ENCODE measurements around the gene PHF21A.

The PHF21A gene

GRCh38 chr11:46107408-46107718 is 13.9 kb downstream of the PHF21A start:
- peaks cover 36% of the 10 kb centered on the region for H4K20me1 ChIP-seq (ENCODE audit: insufficient read depth, low read length, poor library complexity, severe bottlenecking)
- H3K27me3 ChIP-seq (ENCODE audit: insufficient read depth, low read length, poor library complexity, severe bottlenecking) = no peaks in the 10 kb centered on the region
- H3K9ac ChIP-seq (ENCODE audit: low read depth, low read length, poor library complexity, severe bottlenecking) = no peak overlapping the region
- no peak overlapping the region for H2AFZ ChIP-seq (ENCODE audit: low read length)
- H3F3A ChIP-seq (ENCODE audit: low read depth) = no peaks in the 10 kb centered on the region
- peaks cover 90% of the 10 kb centered on the region for H3K79me2 ChIP-seq (ENCODE audit: insufficient read depth, low read length)
- H3K4me2 ChIP-seq (ENCODE audit: low read depth, low read length, poor library complexity, severe bottlenecking) = peak overlapping the region; percentile 33
- H3K9me3 ChIP-seq (ENCODE audit: insufficient read depth, low read depth, low read length) = no peaks in the 10 kb centered on the region
- peaks cover 31% of the 10 kb centered on the region for H3K4me1 ChIP-seq (ENCODE audit: insufficient read depth, low read length, poor library complexity, severe bottlenecking)
- no peak overlapping the region for H3K4me3 ChIP-seq (ENCODE audit: low read length, poor library complexity, severe bottlenecking)
- TF ChIP-seq, protein P1, sequence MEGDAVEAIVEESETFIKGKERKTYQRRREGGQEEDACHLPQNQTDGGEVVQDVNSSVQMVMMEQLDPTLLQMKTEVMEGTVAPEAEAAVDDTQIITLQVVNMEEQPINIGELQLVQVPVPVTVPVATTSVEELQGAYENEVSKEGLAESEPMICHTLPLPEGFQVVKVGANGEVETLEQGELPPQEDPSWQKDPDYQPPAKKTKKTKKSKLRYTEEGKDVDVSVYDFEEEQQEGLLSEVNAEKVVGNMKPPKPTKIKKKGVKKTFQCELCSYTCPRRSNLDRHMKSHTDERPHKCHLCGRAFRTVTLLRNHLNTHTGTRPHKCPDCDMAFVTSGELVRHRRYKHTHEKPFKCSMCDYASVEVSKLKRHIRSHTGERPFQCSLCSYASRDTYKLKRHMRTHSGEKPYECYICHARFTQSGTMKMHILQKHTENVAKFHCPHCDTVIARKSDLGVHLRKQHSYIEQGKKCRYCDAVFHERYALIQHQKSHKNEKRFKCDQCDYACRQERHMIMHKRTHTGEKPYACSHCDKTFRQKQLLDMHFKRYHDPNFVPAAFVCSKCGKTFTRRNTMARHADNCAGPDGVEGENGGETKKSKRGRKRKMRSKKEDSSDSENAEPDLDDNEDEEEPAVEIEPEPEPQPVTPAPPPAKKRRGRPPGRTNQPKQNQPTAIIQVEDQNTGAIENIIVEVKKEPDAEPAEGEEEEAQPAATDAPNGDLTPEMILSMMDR (conservative IDR thresholded peaks at IDR 0.05; ENCODE audit: low read length) = no peak
- TF ChIP-seq EZH2phosphoT487 (IDR thresholded peaks at IDR 0.05; ENCODE audit: borderline replicate concordance) = no peak
- no peaks in the 10 kb centered on the region for H3K36me3 ChIP-seq (ENCODE audit: insufficient read depth, low read length)
- no peaks in the 10 kb centered on the region for H3K9me2 ChIP-seq (replicated peaks; ENCODE audit: low read depth, low read length)

GRCh38 chr11:46106530-46107407 is 14.5 kb downstream of the PHF21A start:
- Histone ChIP-seq H3K4me3 (ENCODE audit: low read length, poor library complexity, severe bottlenecking) (no peak overlapping the region), H3K9me2 (replicated peaks; ENCODE audit: low read depth, low read length) (no peaks in the 10 kb centered on the region), H3K9ac (ENCODE audit: low read depth, low read length, poor library complexity, severe bottlenecking) (no peak overlapping the region), H3K27me3 (ENCODE audit: insufficient read depth, low read length, poor library complexity, severe bottlenecking) (no peaks in the 10 kb centered on the region), H4K20me1 (ENCODE audit: insufficient read depth, low read length, poor library complexity, severe bottlenecking) (peaks cover 33% of the 10 kb centered on the region), H3K36me3 (ENCODE audit: insufficient read depth, low read length) (no peaks in the 10 kb centered on the region), H3K4me2 (ENCODE audit: low read depth, low read length, poor library complexity, severe bottlenecking) (peak overlapping the region; percentile 33), H3K79me2 (ENCODE audit: insufficient read depth, low read length) (peaks cover 90% of the 10 kb centered on the region), H2AFZ (ENCODE audit: low read length) (no peak overlapping the region), H3K4me1 (ENCODE audit: insufficient read depth, low read length, poor library complexity, severe bottlenecking) (peaks cover 31% of the 10 kb centered on the region), H3K9me3 (ENCODE audit: insufficient read depth, low read depth, low read length) (no peaks in the 10 kb centered on the region), H3F3A (ENCODE audit: low read depth) (no peaks in the 10 kb centered on the region)
- TF ChIP-seq, protein P1 (conservative IDR thresholded peaks at IDR 0.05; ENCODE audit: low read length) = no peak
- TF ChIP-seq EZH2phosphoT487 (IDR thresholded peaks at IDR 0.05; ENCODE audit: borderline replicate concordance) = no peak

DNA sequence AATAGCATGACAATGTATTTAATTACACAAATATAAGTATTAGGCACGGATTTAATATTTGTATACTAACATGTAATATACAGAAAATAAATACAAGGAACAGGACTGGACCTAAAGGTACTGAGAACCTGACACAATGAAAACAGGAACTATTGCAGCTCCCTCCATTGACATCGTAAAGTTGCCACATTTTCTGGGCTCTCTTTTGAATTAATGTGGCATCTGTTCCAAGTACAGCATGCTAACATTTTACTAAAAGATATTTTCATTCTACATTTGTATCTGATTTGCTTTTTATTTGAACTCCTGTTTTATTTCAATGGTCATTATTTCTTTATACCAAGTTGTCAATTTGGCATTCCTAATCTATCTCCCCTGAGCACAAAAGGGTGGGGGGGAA is 15.3 kb downstream of the PHF21A start:
- no peaks in the 10 kb centered on the region for H3K36me3 ChIP-seq (ENCODE audit: insufficient read depth, low read length)
- peaks cover 85% of the 10 kb centered on the region for H3K79me2 ChIP-seq (ENCODE audit: insufficient read depth, low read length)
- H4K20me1 ChIP-seq (ENCODE audit: insufficient read depth, low read length, poor library complexity, severe bottlenecking) = peaks cover 29% of the 10 kb centered on the region
- H3K9me3 ChIP-seq (ENCODE audit: insufficient read depth, low read depth, low read length) = no peaks in the 10 kb centered on the region
- peaks cover 34% of the 10 kb centered on the region for H3K4me1 ChIP-seq (ENCODE audit: insufficient read depth, low read length, poor library complexity, severe bottlenecking)
- no peaks in the 10 kb centered on the region for H3F3A ChIP-seq (ENCODE audit: low read depth)
- no peak overlapping the region for H3K4me3 ChIP-seq (ENCODE audit: low read length, poor library complexity, severe bottlenecking)
- H2AFZ ChIP-seq (ENCODE audit: low read length) = no peak overlapping the region
- no peak for TF ChIP-seq EZH2phosphoT487 (IDR thresholded peaks at IDR 0.05; ENCODE audit: borderline replicate concordance)
- TF ChIP-seq, protein P1 (conservative IDR thresholded peaks at IDR 0.05; ENCODE audit: low read length) = no peak
- H3K27me3 ChIP-seq (ENCODE audit: insufficient read depth, low read length, poor library complexity, severe bottlenecking) = no peaks in the 10 kb centered on the region
- peak overlapping the region; percentile 55 for H3K4me2 ChIP-seq (ENCODE audit: low read depth, low read length, poor library complexity, severe bottlenecking)
- no peak overlapping the region for H3K9ac ChIP-seq (ENCODE audit: low read depth, low read length, poor library complexity, severe bottlenecking)
- no peaks in the 10 kb centered on the region for H3K9me2 ChIP-seq (replicated peaks; ENCODE audit: low read depth, low read length)
